Measurements from ENCODE around the gene HELT. TPM values are rescaled to one million over a fixed set of nuclear protein-coding genes. Genes with fewer than 3 reads are reported as not detected.

Gene HELT
- total RNA-seq, 1 donor from 2014 or later = not detected

Other genes with a start within 250 kb of the HELT start
- gene ACSL1, start 192.5 kb upstream of the HELT start, total RNA-seq = 38.3 and 41.7 TPM in 2 replicates
- 1.7 and 1.9 TPM in 2 replicates for gene SLC25A4, start 124.8 kb downstream of the HELT start, total RNA-seq
- gene CFAP97, start 185.5 kb downstream of the HELT start, total RNA-seq = 56.6 and 59.3 TPM in 2 replicates
- 27.0 and 27.3 TPM in 2 replicates for gene SNX25, start 191.1 kb downstream of the HELT start, total RNA-seq

All from activated CD4-positive, alpha-beta T cell treated with anti-CD3 and anti-CD28 coated beads, Interleukin-2, amount 10 ng/mL, durations not matched to agents 24 days and 14 days (primary cell).